ENCODE results near the gene CASP8. TPM values are rescaled to one million over a fixed set of nuclear protein-coding genes. Genes with fewer than 3 reads are reported as not detected.

CASP8 gene
- polyA plus RNA-seq, 1 donor from 2014 or later, result not detected

GRCh38 chr2:201216918-201217317 lies 43.4 kb upstream of the CASP8 start:
- H3K79me2 ChIP-seq (replicated peaks; ENCODE audit: insufficient read depth, low read length), result no peaks in the 10 kb centered on the region
- H2AFZ ChIP-seq (ENCODE audit: low read depth, low read length), result no peak overlapping the region
- no peaks in the 10 kb centered on the region for H3K36me3 ChIP-seq (ENCODE audit: insufficient read depth, low read length)
- H3K9me3 ChIP-seq (ENCODE audit: low read length), result no peaks in the 10 kb centered on the region
- no peak for TF ChIP-seq POLR2AphosphoS5 (IDR thresholded peaks at IDR 0.05)
- no peak for TF ChIP-seq EP300 (conservative IDR thresholded peaks at IDR 0.05; ENCODE audit: poor library complexity, severe bottlenecking)
- no peak for TF ChIP-seq TAF1 (IDR thresholded peaks at IDR 0.05; ENCODE audit: low read depth)
- no peaks in the 10 kb centered on the region for H3K9me2 ChIP-seq (ENCODE audit: insufficient read depth, low read length)
- H3F3A ChIP-seq (ENCODE audit: insufficient read depth, low read length, poor library complexity, severe bottlenecking), result no peaks in the 10 kb centered on the region
- H3K9ac ChIP-seq (ENCODE audit: low read length), result no peak overlapping the region
- no peak overlapping the region for H3K4me2 ChIP-seq (ENCODE audit: low read length)
- H3K4me3 ChIP-seq (ENCODE audit: low read length), result no peak overlapping the region
- H4K20me1 ChIP-seq (ENCODE audit: insufficient read depth), result no peaks in the 10 kb centered on the region
- H3K27ac ChIP-seq (ENCODE audit: low read length), result no peak overlapping the region
- no peaks in the 10 kb centered on the region for H3K27me3 ChIP-seq (ENCODE audit: insufficient read depth, low read depth, low read length)

- no peaks in the 10 kb centered on the region for H4K20me1 ChIP-seq (ENCODE audit: insufficient read depth)
- H3F3A ChIP-seq (ENCODE audit: insufficient read depth, low read length, poor library complexity, severe bottlenecking), result no peaks in the 10 kb centered on the region
- no peak overlapping the region for H3K4me3 ChIP-seq (ENCODE audit: low read length)
- no peak overlapping the region for H3K27ac ChIP-seq (ENCODE audit: low read length)
- H2AFZ ChIP-seq (ENCODE audit: low read depth, low read length), result no peak overlapping the region
- TF ChIP-seq CTCF (IDR thresholded peaks at IDR 0.05; ENCODE audit: poor library complexity, severe bottlenecking) (no peak), REST (IDR thresholded peaks at IDR 0.05; ENCODE audit: borderline replicate concordance) (no peak), SMC3 (conservative IDR thresholded peaks at IDR 0.05; ENCODE audit: poor library complexity) (no peak), TAF1 (IDR thresholded peaks at IDR 0.05; ENCODE audit: low read depth) (no peak), MXI1 (conservative IDR thresholded peaks at IDR 0.05; ENCODE audit: poor library complexity, severe bottlenecking) (no peak), EZH2 (IDR thresholded peaks at IDR 0.05; ENCODE audit: borderline replicate concordance, insufficient read depth, low read length, poor library complexity, severe bottlenecking) (no peak), POLR2AphosphoS5 (IDR thresholded peaks at IDR 0.05) (no peak), RAD21 (conservative IDR thresholded peaks at IDR 0.05) (no peak), EP300 (conservative IDR thresholded peaks at IDR 0.05; ENCODE audit: poor library complexity, severe bottlenecking) (no peak)
- no peaks in the 10 kb centered on the region for H3K36me3 ChIP-seq (ENCODE audit: insufficient read depth, low read length)
- no peak overlapping the region for H3K9ac ChIP-seq (ENCODE audit: low read length)
- no peaks in the 10 kb centered on the region for H3K27me3 ChIP-seq (ENCODE audit: insufficient read depth, low read depth, low read length)
- no peak overlapping the region for H3K4me2 ChIP-seq (ENCODE audit: low read length)
- no peaks in the 10 kb centered on the region for H3K79me2 ChIP-seq (replicated peaks; ENCODE audit: insufficient read depth, low read length)
- no peaks in the 10 kb centered on the region for H3K9me3 ChIP-seq (ENCODE audit: low read length)
- no peaks in the 10 kb centered on the region for H3K9me2 ChIP-seq (ENCODE audit: insufficient read depth, low read length)
Observed at GRCh38 chr2:201218780-201219179, 41.6 kb upstream of the CASP8 start.

Data from neural cell (in vitro differentiated cells).